Testis (tissue), 2 donors: Measurements from ENCODE around the gene AGFG2.

Experiments
- CTCF ChIP-seq, 3 experiments: fragments of 450-650 bp in 2 of 3; fragments of 200-600 bp in 1 of 3; sonication (generic) in 1 of 3; IDR thresholded peaks; one replicate each; pipeline ENCODE4 v1.5.1; 2016 to 2019; ENCODE audit warnings: antibody characterized with exemption in 3 of 3, mild to moderate bottlenecking in 2 of 3, moderate library complexity in 1 of 3
- POLR2A ChIP-seq: fragments of 450-650 bp; IDR thresholded peaks from one replicate; pipeline ENCODE4 v1.6.1; 2017; ENCODE audit warnings: antibody characterized with exemption, mild to moderate bottlenecking, moderate library complexity

GRCh38 chr7:100491192-100491578 is 47.8 kb upstream of the AGFG2 start:
- TF ChIP-seq POLR2A (no peak), CTCF (IDR thresholded peaks at IDR 0.05) (no peak)
